Measurements from ENCODE around the gene KMT2E. TPM values are rescaled to one million over a fixed set of nuclear protein-coding genes. Genes with fewer than 3 reads are reported as not detected.

The KMT2E gene
- total RNA-seq: 72.9 and 75.6 TPM in 2 replicates
- long read RNA-seq, transcript KMT2E-214 (7 exons, 1,133 nt): minor isoform, 14 of 338 reads
- long read RNA-seq, transcript KMT2E-207 (15 exons, 2,523 nt): major isoform, 17 of 338 reads
- long read RNA-seq, partial matches to known transcripts: 236 of 338 reads
- long read RNA-seq, other reads (novel, unspliced or antisense): 71 of 338 reads

- Mint-ChIP-seq H3K27me3 (ENCODE audit: unreplicated experiment) (no peaks in the 10 kb centered on the region), H3K9me3 (ENCODE audit: unreplicated experiment) (no peaks in the 10 kb centered on the region), H3K4me1 (ENCODE audit: unreplicated experiment) (peaks cover 42% of the 10 kb centered on the region), H3K36me3 (ENCODE audit: unreplicated experiment) (peaks cover 11% of the 10 kb centered on the region), H3K27ac (ENCODE audit: unreplicated experiment) (peak within 1 kb of the TSS; percentile 100), H3K4me3 (ENCODE audit: unreplicated experiment) (peak within 1 kb of the TSS; percentile 98)
- TF ChIP-seq, protein P1, sequence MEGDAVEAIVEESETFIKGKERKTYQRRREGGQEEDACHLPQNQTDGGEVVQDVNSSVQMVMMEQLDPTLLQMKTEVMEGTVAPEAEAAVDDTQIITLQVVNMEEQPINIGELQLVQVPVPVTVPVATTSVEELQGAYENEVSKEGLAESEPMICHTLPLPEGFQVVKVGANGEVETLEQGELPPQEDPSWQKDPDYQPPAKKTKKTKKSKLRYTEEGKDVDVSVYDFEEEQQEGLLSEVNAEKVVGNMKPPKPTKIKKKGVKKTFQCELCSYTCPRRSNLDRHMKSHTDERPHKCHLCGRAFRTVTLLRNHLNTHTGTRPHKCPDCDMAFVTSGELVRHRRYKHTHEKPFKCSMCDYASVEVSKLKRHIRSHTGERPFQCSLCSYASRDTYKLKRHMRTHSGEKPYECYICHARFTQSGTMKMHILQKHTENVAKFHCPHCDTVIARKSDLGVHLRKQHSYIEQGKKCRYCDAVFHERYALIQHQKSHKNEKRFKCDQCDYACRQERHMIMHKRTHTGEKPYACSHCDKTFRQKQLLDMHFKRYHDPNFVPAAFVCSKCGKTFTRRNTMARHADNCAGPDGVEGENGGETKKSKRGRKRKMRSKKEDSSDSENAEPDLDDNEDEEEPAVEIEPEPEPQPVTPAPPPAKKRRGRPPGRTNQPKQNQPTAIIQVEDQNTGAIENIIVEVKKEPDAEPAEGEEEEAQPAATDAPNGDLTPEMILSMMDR (IDR thresholded peaks at IDR 0.05): peak; percentile 16
- peak; percentile 97 for DNase-seq (ENCODE audit: extremely low spot score, unreplicated experiment)
Observed at GRCh38 chr7:105013816-105014692, at the start of gene KMT2E. Gene KMT2E (plus strand): TSS chr7:105014205. CDS start chr7:105040953, 26,748 bp downstream.

DNA sequence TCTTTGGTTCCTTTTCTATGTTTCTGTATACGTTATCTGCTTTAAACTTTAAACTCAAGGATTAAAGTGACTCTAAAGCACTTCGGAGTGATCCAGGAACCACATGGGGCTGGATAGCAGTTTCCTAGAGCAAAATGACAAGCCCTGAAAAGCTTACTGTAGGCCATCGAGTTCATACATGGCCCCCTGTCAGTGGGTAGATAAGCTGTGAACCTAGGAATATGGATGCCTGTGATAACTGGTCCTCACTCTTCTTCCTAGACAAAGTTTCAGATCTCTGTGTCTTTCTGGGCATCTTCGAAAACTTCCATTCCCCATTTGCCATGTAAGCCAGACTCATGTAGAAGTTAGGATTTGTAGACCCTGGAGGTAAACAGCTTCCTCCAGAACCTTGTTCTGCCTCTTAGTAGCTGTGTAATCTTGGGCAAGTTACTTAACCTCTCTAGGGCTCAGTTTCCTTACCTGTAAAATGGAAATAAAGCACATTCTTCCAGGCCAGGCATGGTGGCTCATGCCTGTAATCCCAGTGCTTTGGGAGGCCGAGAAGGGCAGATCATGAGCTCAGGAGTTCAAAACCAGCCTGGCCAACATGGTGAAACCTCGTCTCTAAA is 49.3 kb upstream of the KMT2E start:
- no peak for DNase-seq (ENCODE audit: extremely low spot score, unreplicated experiment)
- Mint-ChIP-seq H3K27ac (ENCODE audit: unreplicated experiment) (peak overlapping the region; percentile 25), H3K27me3 (ENCODE audit: unreplicated experiment) (no peaks in the 10 kb centered on the region), H3K9me3 (ENCODE audit: unreplicated experiment) (no peaks in the 10 kb centered on the region), H3K4me1 (ENCODE audit: unreplicated experiment) (peaks cover 19% of the 10 kb centered on the region), H3K36me3 (ENCODE audit: unreplicated experiment) (no peaks in the 10 kb centered on the region), H3K4me3 (ENCODE audit: unreplicated experiment) (no peak overlapping the region)
- TF ChIP-seq, protein P1 (IDR thresholded peaks at IDR 0.05): no peak

DNA sequence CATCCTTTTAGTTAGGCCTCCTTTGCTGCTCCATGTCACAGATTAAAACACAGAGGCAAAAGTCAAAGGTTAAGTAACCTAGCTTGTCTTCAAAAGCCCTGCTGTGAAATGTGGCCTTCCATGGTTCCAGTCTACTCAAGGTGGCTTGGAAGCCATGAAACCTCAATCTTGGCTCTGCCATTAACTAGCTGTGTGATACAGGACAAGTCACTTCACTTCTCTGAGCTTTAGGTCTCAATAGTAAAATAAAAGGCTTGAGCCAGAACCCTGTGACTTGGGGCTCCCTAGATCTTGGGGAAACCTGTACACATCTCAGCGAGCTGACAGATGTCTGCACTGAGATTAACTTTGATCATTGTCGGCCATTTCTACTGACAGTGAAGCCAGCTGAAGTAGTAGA is 48.0 kb upstream of the KMT2E start:
- H3K4me3 Mint-ChIP-seq (ENCODE audit: unreplicated experiment): no peak overlapping the region
- H3K27ac Mint-ChIP-seq (ENCODE audit: unreplicated experiment): no peak overlapping the region
- no peak for DNase-seq (ENCODE audit: extremely low spot score, unreplicated experiment)
- H3K36me3 Mint-ChIP-seq (ENCODE audit: unreplicated experiment): no peaks in the 10 kb centered on the region
- no peaks in the 10 kb centered on the region for H3K27me3 Mint-ChIP-seq (ENCODE audit: unreplicated experiment)
- H3K4me1 Mint-ChIP-seq (ENCODE audit: unreplicated experiment): peaks cover 17% of the 10 kb centered on the region
- TF ChIP-seq, protein P1 (IDR thresholded peaks at IDR 0.05): no peak
- H3K9me3 Mint-ChIP-seq (ENCODE audit: unreplicated experiment): no peaks in the 10 kb centered on the region

DNA sequence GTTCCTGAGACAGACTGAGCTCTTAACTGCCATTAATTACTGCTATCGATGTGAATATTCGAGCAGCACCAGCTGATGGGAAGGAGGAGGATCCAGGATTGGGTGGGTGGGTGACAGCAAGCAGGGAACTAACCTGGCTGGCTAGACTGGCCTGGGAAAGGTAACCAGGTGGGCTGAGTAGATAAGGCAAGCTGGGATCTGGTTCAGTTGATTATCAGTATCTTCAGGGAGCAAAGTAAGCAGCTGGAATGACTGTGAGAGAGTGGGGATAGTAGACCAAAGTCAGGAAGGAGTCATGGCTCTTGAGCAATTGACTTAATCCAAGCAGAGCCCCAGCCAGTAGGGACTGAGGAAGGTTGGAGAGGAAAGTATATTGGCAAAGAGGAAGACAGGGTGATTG is 46.9 kb upstream of the KMT2E start:
- no peak for DNase-seq (ENCODE audit: extremely low spot score, unreplicated experiment)
- Mint-ChIP-seq H3K27me3 (ENCODE audit: unreplicated experiment) (no peaks in the 10 kb centered on the region), H3K36me3 (ENCODE audit: unreplicated experiment) (no peaks in the 10 kb centered on the region), H3K4me1 (ENCODE audit: unreplicated experiment) (peaks cover 24% of the 10 kb centered on the region), H3K4me3 (ENCODE audit: unreplicated experiment) (no peak overlapping the region), H3K27ac (ENCODE audit: unreplicated experiment) (no peak overlapping the region), H3K9me3 (ENCODE audit: unreplicated experiment) (no peaks in the 10 kb centered on the region)
- TF ChIP-seq, protein P1 (IDR thresholded peaks at IDR 0.05): no peak

DNA sequence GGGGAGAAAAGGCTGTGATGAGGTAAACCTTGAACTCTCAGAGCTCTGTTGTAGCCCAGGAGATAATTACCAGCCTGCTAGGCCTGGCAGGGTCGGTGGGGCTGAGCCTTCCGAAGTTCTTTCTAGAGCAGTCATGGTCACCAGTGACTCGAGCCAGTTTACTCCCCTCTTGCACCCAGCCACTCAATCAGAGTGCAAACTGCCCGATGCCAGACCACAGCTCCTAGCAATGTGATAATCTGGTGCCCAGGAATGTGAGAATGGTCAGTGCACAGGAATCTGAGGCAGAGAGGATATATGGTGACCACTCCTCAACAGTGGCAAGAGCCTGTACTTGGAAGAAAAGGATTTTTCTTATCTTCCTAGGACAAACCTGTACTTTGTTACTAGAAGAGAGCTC is 46.4 kb upstream of the KMT2E start:
- no peaks in the 10 kb centered on the region for H3K36me3 Mint-ChIP-seq (ENCODE audit: unreplicated experiment)
- no peak overlapping the region for H3K27ac Mint-ChIP-seq (ENCODE audit: unreplicated experiment)
- no peak for DNase-seq (ENCODE audit: extremely low spot score, unreplicated experiment)
- no peaks in the 10 kb centered on the region for H3K9me3 Mint-ChIP-seq (ENCODE audit: unreplicated experiment)
- H3K27me3 Mint-ChIP-seq (ENCODE audit: unreplicated experiment): no peaks in the 10 kb centered on the region
- TF ChIP-seq, protein P1 (IDR thresholded peaks at IDR 0.05): no peak
- peaks cover 29% of the 10 kb centered on the region for H3K4me1 Mint-ChIP-seq (ENCODE audit: unreplicated experiment)
- no peak overlapping the region for H3K4me3 Mint-ChIP-seq (ENCODE audit: unreplicated experiment)
